Measurements from ENCODE around the gene BABAM2. TPM values are rescaled to one million over a fixed set of nuclear protein-coding genes. Genes with fewer than 3 reads are reported as not detected.
"Not testable (repeated sequence)": the region's sequence is repeated elsewhere in the genome, so short reads cannot be mapped to it uniquely, and the experiment has no call there.

Gene BABAM2
- total RNA-seq, 2 donors from 2014 or later: 36.4 to 40.9 TPM

GRCh38 chr2:28025123-28025522 is 134.6 kb downstream of the BABAM2 start:
- H3K36me3 Mint-ChIP-seq (ENCODE audit: low read depth): peaks cover 18% of the 10 kb centered on the region
- Histone ChIP-seq H3K9ac (ENCODE audit: extremely low read depth, low read length, poor library complexity, severe bottlenecking) (no peak overlapping the region), H3K27ac (ENCODE audit: low read depth, low read length) (no peak overlapping the region), H3K4me3 (ENCODE audit: low read length) (no peak overlapping the region), H3K9me3 (ENCODE audit: control insufficient read depth, low read length) (no peaks in the 10 kb centered on the region), H3K27me3 (ENCODE audit: control insufficient read depth, insufficient read depth, low read length, poor library complexity, severe bottlenecking) (no peaks in the 10 kb centered on the region), H3K4me1 (ENCODE audit: control insufficient read depth, insufficient read depth, low read length) (no peaks in the 10 kb centered on the region), H3K36me3 (ENCODE audit: control insufficient read depth, insufficient read depth, low read length) (no peaks in the 10 kb centered on the region)
- no peaks in the 10 kb centered on the region for H3K4me1 Mint-ChIP-seq
- H3K4me3 Mint-ChIP-seq: no peak overlapping the region
- TF ChIP-seq, protein P1, sequence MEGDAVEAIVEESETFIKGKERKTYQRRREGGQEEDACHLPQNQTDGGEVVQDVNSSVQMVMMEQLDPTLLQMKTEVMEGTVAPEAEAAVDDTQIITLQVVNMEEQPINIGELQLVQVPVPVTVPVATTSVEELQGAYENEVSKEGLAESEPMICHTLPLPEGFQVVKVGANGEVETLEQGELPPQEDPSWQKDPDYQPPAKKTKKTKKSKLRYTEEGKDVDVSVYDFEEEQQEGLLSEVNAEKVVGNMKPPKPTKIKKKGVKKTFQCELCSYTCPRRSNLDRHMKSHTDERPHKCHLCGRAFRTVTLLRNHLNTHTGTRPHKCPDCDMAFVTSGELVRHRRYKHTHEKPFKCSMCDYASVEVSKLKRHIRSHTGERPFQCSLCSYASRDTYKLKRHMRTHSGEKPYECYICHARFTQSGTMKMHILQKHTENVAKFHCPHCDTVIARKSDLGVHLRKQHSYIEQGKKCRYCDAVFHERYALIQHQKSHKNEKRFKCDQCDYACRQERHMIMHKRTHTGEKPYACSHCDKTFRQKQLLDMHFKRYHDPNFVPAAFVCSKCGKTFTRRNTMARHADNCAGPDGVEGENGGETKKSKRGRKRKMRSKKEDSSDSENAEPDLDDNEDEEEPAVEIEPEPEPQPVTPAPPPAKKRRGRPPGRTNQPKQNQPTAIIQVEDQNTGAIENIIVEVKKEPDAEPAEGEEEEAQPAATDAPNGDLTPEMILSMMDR (conservative IDR thresholded peaks at IDR 0.05): no peak
- WGBS, 2 experiments (ENCODE audit: insufficient coverage in 1 of 2, insufficient read length in 1 of 2): 90% methylated on average over 4 of the region's 4 CpGs; no CpG with 5 or more reads in 1 of the 2 experiments
- no peaks in the 10 kb centered on the region for H3K27me3 Mint-ChIP-seq (ENCODE audit: insufficient read depth)
- H3K9me3 Mint-ChIP-seq: peaks cover 8% of the 10 kb centered on the region
- DNase-seq: no peak
- H3K27ac Mint-ChIP-seq: no peak overlapping the region

DNA sequence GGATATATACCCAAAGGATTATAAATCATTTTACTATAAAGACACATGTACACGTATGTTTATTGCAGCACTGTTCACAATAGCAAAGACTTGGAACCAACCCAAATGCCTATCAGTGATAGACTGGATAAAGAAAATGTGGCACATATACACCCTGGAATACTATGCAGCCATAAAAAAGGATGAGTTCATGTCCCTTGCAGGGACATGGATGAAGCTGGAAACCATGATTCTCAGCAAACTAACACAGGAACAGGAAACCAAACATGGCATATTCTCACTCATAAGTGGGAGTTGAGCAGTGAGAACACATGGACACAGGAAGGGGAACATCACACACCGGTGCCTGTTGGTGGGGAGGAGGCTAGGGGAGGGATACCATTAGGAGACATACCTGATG is 135.7 kb downstream of the BABAM2 start:
- H3K27me3 ChIP-seq (ENCODE audit: control insufficient read depth, insufficient read depth, low read length, poor library complexity, severe bottlenecking); H3K4me3 ChIP-seq (ENCODE audit: low read length); H3K9me3 Mint-ChIP-seq; H3K36me3 ChIP-seq (ENCODE audit: control insufficient read depth, insufficient read depth, low read length); H3K4me1 Mint-ChIP-seq; H3K9ac ChIP-seq (ENCODE audit: extremely low read depth, low read length, poor library complexity, severe bottlenecking); H3K9me3 ChIP-seq (ENCODE audit: control insufficient read depth, low read length); H3K27ac ChIP-seq (ENCODE audit: low read depth, low read length); H3K27me3 Mint-ChIP-seq (ENCODE audit: insufficient read depth); H3K4me3 Mint-ChIP-seq; DNase-seq; H3K27ac Mint-ChIP-seq; H3K4me1 ChIP-seq (ENCODE audit: control insufficient read depth, insufficient read depth, low read length): not testable (repeated sequence)
- H3K36me3 Mint-ChIP-seq (ENCODE audit: low read depth): peaks cover 18% of the 10 kb centered on the region
- 94 to 100% methylated on average over 1 to 2 of the region's 2 CpGs for WGBS, 2 experiments (ENCODE audit: insufficient coverage in 1 of 2, insufficient read length in 1 of 2)

GRCh38 chr2:28028025-28028424 is 137.5 kb downstream of the BABAM2 start:
- DNase-seq: no peak
- Histone ChIP-seq H3K27me3 (ENCODE audit: control insufficient read depth, insufficient read depth, low read length, poor library complexity, severe bottlenecking) (no peaks in the 10 kb centered on the region), H3K36me3 (ENCODE audit: control insufficient read depth, insufficient read depth, low read length) (no peaks in the 10 kb centered on the region), H3K27ac (ENCODE audit: low read depth, low read length) (no peak overlapping the region), H3K4me3 (ENCODE audit: low read length) (no peak overlapping the region), H3K4me1 (ENCODE audit: control insufficient read depth, insufficient read depth, low read length) (no peaks in the 10 kb centered on the region), H3K9me3 (ENCODE audit: control insufficient read depth, low read length) (no peaks in the 10 kb centered on the region), H3K9ac (ENCODE audit: extremely low read depth, low read length, poor library complexity, severe bottlenecking) (no peak overlapping the region)
- Mint-ChIP-seq H3K36me3 (ENCODE audit: low read depth) (peaks cover 18% of the 10 kb centered on the region), H3K4me3 (no peak overlapping the region), H3K27ac (no peak overlapping the region), H3K4me1 (no peaks in the 10 kb centered on the region), H3K9me3 (peaks cover 8% of the 10 kb centered on the region), H3K27me3 (ENCODE audit: insufficient read depth) (no peaks in the 10 kb centered on the region)
- 91 to 100% methylated on average over 2 to 7 of the region's 7 CpGs for WGBS, 2 experiments (ENCODE audit: insufficient coverage in 1 of 2, insufficient read length in 1 of 2)
- TF ChIP-seq, protein P1 (conservative IDR thresholded peaks at IDR 0.05): no peak

DNA sequence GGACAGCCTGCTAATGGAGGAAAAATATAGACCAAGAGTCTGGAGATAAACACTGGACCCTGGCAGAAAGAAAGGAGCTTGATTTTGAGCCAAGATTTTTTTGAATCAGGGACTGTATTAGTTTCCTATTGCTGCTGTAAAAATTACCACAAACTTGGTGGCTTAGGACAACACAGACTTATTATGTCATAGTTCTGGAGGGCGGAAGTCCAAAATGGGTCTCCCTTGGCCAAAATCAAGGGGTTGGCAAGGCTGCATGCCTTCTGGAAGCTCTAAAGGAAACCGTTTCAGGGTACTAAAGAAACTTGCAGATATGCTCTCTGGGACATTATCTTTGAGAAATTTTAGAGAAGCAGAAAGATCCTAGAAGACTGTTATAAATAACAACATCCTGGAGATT is 140.1 kb downstream of the BABAM2 start:
- Histone ChIP-seq H3K4me1 (ENCODE audit: control insufficient read depth, insufficient read depth, low read length) (no peaks in the 10 kb centered on the region), H3K36me3 (ENCODE audit: control insufficient read depth, insufficient read depth, low read length) (no peaks in the 10 kb centered on the region), H3K4me3 (ENCODE audit: low read length) (no peak overlapping the region), H3K27me3 (ENCODE audit: control insufficient read depth, insufficient read depth, low read length, poor library complexity, severe bottlenecking) (no peaks in the 10 kb centered on the region), H3K9ac (ENCODE audit: extremely low read depth, low read length, poor library complexity, severe bottlenecking) (no peak overlapping the region), H3K27ac (ENCODE audit: low read depth, low read length) (no peak overlapping the region), H3K9me3 (ENCODE audit: control insufficient read depth, low read length) (no peaks in the 10 kb centered on the region)
- WGBS, 2 experiments (ENCODE audit: insufficient coverage in 1 of 2, insufficient read length in 1 of 2): 88 to 95% methylated on average over 2 of the region's 2 CpGs
- DNase-seq: no peak
- H3K27me3 Mint-ChIP-seq (ENCODE audit: insufficient read depth): no peaks in the 10 kb centered on the region
- TF ChIP-seq, protein P1 (conservative IDR thresholded peaks at IDR 0.05): no peak
- H3K9me3 Mint-ChIP-seq: peaks cover 8% of the 10 kb centered on the region
- no peak overlapping the region for H3K4me3 Mint-ChIP-seq
- H3K27ac Mint-ChIP-seq: no peak overlapping the region
- H3K36me3 Mint-ChIP-seq (ENCODE audit: low read depth): peaks cover 15% of the 10 kb centered on the region
- no peaks in the 10 kb centered on the region for H3K4me1 Mint-ChIP-seq

All from endodermal cell (in vitro differentiated cells).